GM23338 (cell line): Measurements from ENCODE around the gene CYP4Z1.
"Not testable (repeated sequence)": the region's sequence is repeated elsewhere in the genome, so short reads cannot be mapped to it uniquely, and the experiment has no call there.

Source experiments
- CREB1 ChIP-seq: fragments of 250-450 bp; sonication (Bioruptor Pico); IDR thresholded peaks from 2 replicates; pipeline ENCODE4 v1.5.0; 2020; ENCODE audit warnings: low read depth, mild to moderate bottlenecking, moderate library complexity
- CTCF ChIP-seq, 2 experiments: fragments of 200-600 bp in 1 of 2; sonication (generic) in 1 of 2; conservative IDR thresholded peaks; 2 replicates each; pipeline versions ENCODE4 v1.5.1 to v1.6.1; 2016 to 2017; ENCODE audit warnings: antibody characterized with exemption in 2 of 2, low read depth in 2 of 2, mild to moderate bottlenecking in 2 of 2, moderate library complexity in 1 of 2
- ETS1 ChIP-seq: IDR thresholded peaks from 2 replicates; pipeline ENCODE4 v1.6.1; 2016; ENCODE audit warnings: antibody characterized with exemption
- EZH2 ChIP-seq: fragments of 200-600 bp; sonication (generic); IDR thresholded peaks from one replicate; pipeline ENCODE4 v1.8.0; 2017; ENCODE audit warnings: antibody characterized with exemption, mild to moderate bottlenecking, low read depth; ENCODE audit not compliant: unreplicated experiment
- EZH2phosphoT487 ChIP-seq: fragments of 200-600 bp; sonication (generic); IDR thresholded peaks from one replicate; pipeline ENCODE4 v1.8.1; 2018; ENCODE audit warnings: antibody characterized with exemption; ENCODE audit not compliant: unreplicated experiment
- JUNB ChIP-seq: IDR thresholded peaks from one replicate; pipeline ENCODE4 v1.6.1; 2016; ENCODE audit warnings: antibody characterized with exemption; ENCODE audit not compliant: unreplicated experiment
- NANOG ChIP-seq: IDR thresholded peaks from 2 replicates; pipeline ENCODE4 v1.6.1; 2016; ENCODE audit warnings: antibody characterized with exemption, borderline replicate concordance
- POLR2AphosphoS5 ChIP-seq: IDR thresholded peaks from 2 replicates; pipeline ENCODE4 v1.6.1; 2016; ENCODE audit warnings: antibody characterized with exemption, low read depth
- REST ChIP-seq: IDR thresholded peaks from one replicate; pipeline ENCODE4 v1.6.1; 2018; ENCODE audit warnings: antibody characterized with exemption; ENCODE audit not compliant: unreplicated experiment
- STAT1 ChIP-seq: IDR thresholded peaks from one replicate; pipeline ENCODE4 v1.6.1; 2016; ENCODE audit warnings: antibody characterized with exemption; ENCODE audit not compliant: unreplicated experiment
- ZNF331 ChIP-seq: fragments of 250-450 bp; sonication (Bioruptor Pico); IDR thresholded peaks from 2 replicates; pipeline ENCODE4 v1.5.0; 2020; ENCODE audit warnings: low read depth, mild to moderate bottlenecking, moderate library complexity
- ZNF462 ChIP-seq: fragments of 250-450 bp; sonication (Bioruptor Pico); IDR thresholded peaks from 2 replicates; pipeline ENCODE4 v1.5.0; 2020; ENCODE audit warnings: mild to moderate bottlenecking, moderate library complexity

- not testable (repeated sequence) for TF ChIP-seq CTCF (conservative IDR thresholded peaks at IDR 0.05; ENCODE audit: low read depth in 2 of 2); EZH2phosphoT487; NANOG; JUNB; POLR2AphosphoS5; EZH2; REST; STAT1; CREB1; ETS1; ZNF462 (CRISPR knock-in tag); ZNF331 (CRISPR knock-in tag)
Measured at GRCh38 chr1:47121039-47121438, 54.0 kb downstream of the CYP4Z1 start.
